ENCODE measurements around the gene TP53. TPM values are rescaled to one million over a fixed set of nuclear protein-coding genes. Genes with fewer than 3 reads are reported as not detected.

Gene TP53
- polyA plus RNA-seq, 2 of the 4 experiments (the other 2 are of a cell fraction), result 59.4 to 65.9 TPM

- TF ChIP-seq REST (IDR thresholded peaks at IDR 0.05) (no peak), MAX (IDR thresholded peaks at IDR 0.05) (no peak), ZSCAN20 (CRISPR knock-in tag; IDR thresholded peaks at IDR 0.05) (no peak), NR3C1 (IDR thresholded peaks at IDR 0.05) (no peak), NFE2L2 (conservative IDR thresholded peaks at IDR 0.05; ENCODE audit: low read length) (no peak), HOXB13 (CRISPR knock-in tag; IDR thresholded peaks at IDR 0.05; ENCODE audit: low read depth) (no peak)
Measured at GRCh38 chr17:7703584-7704479, 16.5 kb upstream of the TP53 start (continued).

GRCh38 chr17:7702776-7703175 lies 15.5 kb upstream of the TP53 start:
- 89% methylated on average over 13 of the region's 13 CpGs for WGBS (ENCODE audit: missing lambda C conversion rate)
- DNase-seq (ENCODE audit: low read depth in 1 of 2, low spot score in 1 of 2), result no peak
- H3K27ac ChIP-seq, result no peak overlapping the region
- peaks cover 13% of the 10 kb centered on the region; the same call in 2 of the 3 replicates for H3K4me1 ChIP-seq
- TF ChIP-seq HMGXB4 (CRISPR knock-in tag; IDR thresholded peaks at IDR 0.05; ENCODE audit: borderline replicate concordance) (no peak), PHF8 (IDR thresholded peaks at IDR 0.05; ENCODE audit: borderline replicate concordance, low read depth) (no peak), BCL3 (IDR thresholded peaks at IDR 0.05) (no peak), CBX8 (IDR thresholded peaks at IDR 0.05) (no peak), KDM1A (IDR thresholded peaks at IDR 0.05; ENCODE audit: low read depth) (no peak)
- CTCF ChIA-PET, result interaction anchor here (0.7 to 11.1 kb wide), 8 partner anchors 8 to 392 kb away, joined by 3 to 103 read pairs (median 4); partner anchors contain the start of genes DNAH2, TP53 and WRAP53
- no peak for FAIRE-seq
- ATAC-seq, result no peak
- no peaks in the 10 kb centered on the region for H3K9me3 ChIP-seq
- H3K4me2 ChIP-seq, result no peak overlapping the region
- no peak overlapping the region for H3K4me3 ChIP-seq
- POLR2A ChIA-PET, result interaction anchor here (0.8 kb wide), 1 partner anchor 15 kb away, joined by 3 read pairs; the partner anchor contains the start of gene TP53

- FAIRE-seq, result no peak
- H3K4me3 ChIP-seq, result no peak overlapping the region
- ChIA-PET CTCF (interaction anchor here (0.6 to 11.1 kb wide), 6 partner anchors 9 to 161 kb away, joined by 3 to 103 read pairs (median 4); partner anchors contain the start of genes DNAH2, TP53 and WRAP53), POLR2A (no interaction called here)
- ATAC-seq, result no peak
- WGBS (ENCODE audit: missing lambda C conversion rate), result 95% methylated on average over 14 of the region's 14 CpGs
- H3K4me1 ChIP-seq, result peaks cover 13% of the 10 kb centered on the region; the same call in 2 of the 3 replicates
- no peak for DNase-seq (ENCODE audit: low read depth in 1 of 2, low spot score in 1 of 2)
- no peak for TF ChIP-seq POLR2AphosphoS2 (conservative IDR thresholded peaks at IDR 0.05; ENCODE audit: low read length)
- TF ChIP-seq ATOH8 (CRISPR knock-in tag; IDR thresholded peaks at IDR 0.05; ENCODE audit: low read depth), result no peak
- TF ChIP-seq RCOR1 (IDR thresholded peaks at IDR 0.05; ENCODE audit: low read depth, low read length), result no peak
- no peak for TF ChIP-seq HOXB13 (CRISPR knock-in tag; IDR thresholded peaks at IDR 0.05; ENCODE audit: low read depth)
- TF ChIP-seq CHD4 (IDR thresholded peaks at IDR 0.05; ENCODE audit: borderline replicate concordance), result no peak
- no peak for TF ChIP-seq MAX (IDR thresholded peaks at IDR 0.05)
- no peak for TF ChIP-seq NPAS2 (CRISPR knock-in tag; IDR thresholded peaks at IDR 0.05; ENCODE audit: borderline replicate concordance)
- no peak for TF ChIP-seq PBX3 (IDR thresholded peaks at IDR 0.05)
- no peak for TF ChIP-seq GATA3 (IDR thresholded peaks at IDR 0.05; ENCODE audit: borderline replicate concordance)
- no peak for TF ChIP-seq CEBPB (IDR thresholded peaks at IDR 0.05)
- TF ChIP-seq PHF8 (IDR thresholded peaks at IDR 0.05; ENCODE audit: borderline replicate concordance, low read depth), result no peak
- TF ChIP-seq FOXS1 (CRISPR knock-in tag; IDR thresholded peaks at IDR 0.05), result no peak
- TF ChIP-seq TFCP2L1 (CRISPR knock-in tag; IDR thresholded peaks at IDR 0.05), result no peak
- no peak for TF ChIP-seq RNF2 (IDR thresholded peaks at IDR 0.05; ENCODE audit: borderline replicate concordance, low read depth)
- no peak for TF ChIP-seq MAZ (IDR thresholded peaks at IDR 0.05; ENCODE audit: borderline replicate concordance, low read depth, low read length)
- no peak for TF ChIP-seq MAFK (IDR thresholded peaks at IDR 0.05; ENCODE audit: partially characterized antibody)
- H3K27ac ChIP-seq, result no peak overlapping the region
- H3K9me3 ChIP-seq, result no peaks in the 10 kb centered on the region
- H3K4me2 ChIP-seq, result no peak overlapping the region
Measured at GRCh38 chr17:7701681-7702080, 14.4 kb upstream of the TP53 start.

Data from A549 (cell line).